ENCODE data around the gene SLC22A17. TPM values are rescaled to one million over a fixed set of nuclear protein-coding genes. Genes with fewer than 3 reads are reported as not detected.
A peak's percentile ranks its signal among the peaks of the same experiment; 100 is the strongest.

SLC22A17 gene
- total and polyA plus RNA-seq, 2 of the 8 experiments (the other 6 are each of a cell fraction or from before 2014, with no cell fraction given) = 43.0 to 49.0 TPM

DNA sequence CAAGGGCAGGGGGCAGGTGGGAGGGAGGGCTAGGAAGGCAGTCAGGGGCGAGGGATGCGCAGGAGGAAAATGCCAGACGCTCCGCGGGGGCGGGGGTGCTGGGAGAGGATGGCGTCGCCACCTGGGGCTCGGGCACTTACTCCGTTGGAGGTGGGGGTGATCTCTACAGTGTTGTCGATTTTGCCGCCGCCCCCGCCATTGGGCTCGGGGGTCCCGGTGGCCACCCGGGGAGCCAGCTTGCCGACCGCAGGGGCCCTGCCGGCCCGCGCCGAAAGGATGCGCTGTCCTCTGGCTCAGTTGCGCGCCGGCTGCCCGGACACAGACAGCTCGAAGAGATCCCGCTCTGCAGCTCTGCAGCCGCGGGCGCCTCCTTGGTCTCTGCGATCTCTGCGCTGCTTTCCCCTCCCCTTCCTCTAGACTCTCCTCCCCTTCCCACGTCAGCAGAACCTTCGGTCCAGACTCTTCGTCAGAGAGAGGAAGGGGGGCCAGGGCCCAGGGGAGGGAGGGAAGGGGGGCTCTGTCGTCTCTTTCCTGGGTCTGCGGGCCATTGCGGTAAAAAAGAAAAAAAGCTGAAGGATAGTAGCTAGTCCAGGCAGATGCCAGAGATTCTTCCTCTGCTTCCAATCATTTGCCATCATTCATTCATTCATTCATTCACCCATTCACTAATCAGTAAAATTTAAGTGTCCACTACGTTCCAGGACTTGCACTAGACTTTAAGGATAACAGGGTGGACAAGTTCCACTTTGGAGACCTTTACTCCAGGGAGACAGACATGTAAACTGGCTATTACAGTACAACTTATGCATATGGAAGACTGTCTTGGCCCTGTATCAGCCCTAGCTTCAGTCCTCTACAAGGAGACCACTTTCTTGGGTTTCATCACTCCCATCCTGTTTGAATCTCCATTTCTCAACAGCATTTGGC is at the start of gene SLC22A17 (continued):
- no peak for TF ChIP-seq ATF2 (IDR thresholded peaks at IDR 0.05; ENCODE audit: low read length)
- no peak for TF ChIP-seq KDM5A (IDR thresholded peaks at IDR 0.05; ENCODE audit: low read length)
- peak; percentile 17 for TF ChIP-seq KDM4A (IDR thresholded peaks at IDR 0.05; ENCODE audit: low read depth, low read length, severe bottlenecking)
- no peak for TF ChIP-seq HDAC2 (IDR thresholded peaks at IDR 0.05; ENCODE audit: borderline replicate concordance in 1 of 2, low read depth in 2 of 2, low read length in 2 of 2)
- peak; percentile 36 to 91 for TF ChIP-seq POLR2A (IDR thresholded peaks at IDR 0.05; ENCODE audit: control extremely low read depth in 1 of 2, low read depth in 2 of 2, low read length in 2 of 2)
- no peak for TF ChIP-seq JUN (IDR thresholded peaks at IDR 0.05; ENCODE audit: low read depth, low read length)
- TF ChIP-seq SIN3A (conservative IDR thresholded peaks at IDR 0.05 in 1 of 2, IDR thresholded peaks at IDR 0.05 in 1 of 2; ENCODE audit: low read depth in 1 of 2, low read length in 2 of 2) = peak; percentile 57 to 62; a peak in 2 of 4 replicates
- TF ChIP-seq FOSL1 (IDR thresholded peaks at IDR 0.05; ENCODE audit: insufficient read depth, low read depth, low read length) = no peak
- peak; percentile 85 for TF ChIP-seq TAF1 (IDR thresholded peaks at IDR 0.05; ENCODE audit: low read depth, low read length)
- TF ChIP-seq, protein P1, sequence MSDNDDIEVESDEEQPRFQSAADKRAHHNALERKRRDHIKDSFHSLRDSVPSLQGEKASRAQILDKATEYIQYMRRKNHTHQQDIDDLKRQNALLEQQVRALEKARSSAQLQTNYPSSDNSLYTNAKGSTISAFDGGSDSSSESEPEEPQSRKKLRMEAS (IDR thresholded peaks at IDR 0.05) = no peak
- TF ChIP-seq CHD2 (IDR thresholded peaks at IDR 0.05; ENCODE audit: low read length) = no peak
- TF ChIP-seq POLR2AphosphoS5 (IDR thresholded peaks at IDR 0.05; ENCODE audit: low read depth, low read length) = peak; percentile 74
- peak in 1 of 2 experiments; percentile 16; a peak in 1 of 4 replicates for TF ChIP-seq RAD21 (IDR thresholded peaks at IDR 0.05 in 1 of 2, conservative IDR thresholded peaks at IDR 0.05 in 1 of 2; ENCODE audit: low read depth in 2 of 2, low read length in 2 of 2)
- TF ChIP-seq NANOG (IDR thresholded peaks at IDR 0.05; ENCODE audit: insufficient read depth, low read depth, low read length, poor library complexity, severe bottlenecking) = no peak
- peak; percentile 68 for TF ChIP-seq TBP (IDR thresholded peaks at IDR 0.05; ENCODE audit: low read depth, low read length)
- TF ChIP-seq CTCF (IDR thresholded peaks at IDR 0.05; ENCODE audit: control extremely low read depth in 1 of 3, insufficient read depth in 1 of 3, low read depth in 1 of 3, low read length in 3 of 3) = peak in 2 of 3 experiments; percentile 11 to 22; a peak in 2 of 4 replicates
- peak; percentile 67 for TF ChIP-seq PHF8 (conservative IDR thresholded peaks at IDR 0.05; ENCODE audit: low read depth, low read length)
- TF ChIP-seq CREB1 (IDR thresholded peaks at IDR 0.05) = peak; percentile 87

Measured in H1 (cell line).